Body of pancreas (tissue), 4 donors: ENCODE measurements around the gene LGI1.

Source experiments
- CTCF ChIP-seq, 7 experiments: fragments of 450-650 bp in 4 of 7; fragments of 200-600 bp in 3 of 7; sonication (generic) in 3 of 7; IDR thresholded peaks; one replicate each; pipeline ENCODE4 v1.5.1; 2016 to 2019; ENCODE audit warnings: antibody characterized with exemption in 7 of 7
- POLR2A ChIP-seq, 3 donors: fragments of 450-650 bp; IDR thresholded peaks; one replicate each; pipeline ENCODE4 v1.6.1; 2016; ENCODE audit warnings: antibody characterized with exemption in 3 of 3, mild to moderate bottlenecking in 2 of 3

GRCh38 chr10:93722550-93722949, 35.2 kb upstream of the LGI1 start:
- TF ChIP-seq CTCF (IDR thresholded peaks at IDR 0.05) (no peak), POLR2A (IDR thresholded peaks at IDR 0.05) (no peak)
